HepG2 (cell line): ENCODE measurements around the gene BRD3. TPM values are rescaled to one million over a fixed set of nuclear protein-coding genes. Genes with fewer than 3 reads are reported as not detected.

Experiments used
- ARNTL ChIP-seq: sonication (generic); formaldehyde crosslinking; IDR thresholded peaks from 2 replicates; pipeline ENCODE4 v1.4.0; 2020; ENCODE audit warnings: mild to moderate bottlenecking, missing genetic modification reagents
- IKZF4 ChIP-seq: sonication (generic); formaldehyde crosslinking; IDR thresholded peaks from 2 replicates; pipeline ENCODE4 v1.5.1; 2020; ENCODE audit warnings: borderline replicate concordance, mild to moderate bottlenecking, low read depth, missing genetic modification reagents; ENCODE audit errors: not compliant biosample characterization
- KLF13 ChIP-seq: sonication (generic); formaldehyde crosslinking; IDR thresholded peaks from 2 replicates; pipeline ENCODE4 v1.4.0; 2020; ENCODE audit warnings: mild to moderate bottlenecking, missing genetic modification reagents
- MXI1 ChIP-seq: IDR thresholded peaks from 3 replicates; pipeline ENCODE4 v1.6.1; 2012; ENCODE audit warnings: low read depth, low read length, inconsistent platforms, borderline replicate concordance
- XRCC5 ChIP-seq: fragments of 200-400 bp; formaldehyde crosslinking; optimal IDR thresholded peaks from 2 replicates; pipeline ENCODE3; 2017; ENCODE audit warnings: mild to moderate bottlenecking, low read length
- polyA plus RNA-seq, 8 experiments: library from polyadenylated mRNA; depleted of rRNA in 3 of 8; stranded (reverse) in 7 of 8; unstranded in 1 of 8; fragments of >200 nt; fragmentation: Illumina TruSeq in 4 of 8; extraction: Trizol in 4 of 8; gene quantifications; 2 replicates each; pipeline versions ENCODE4 v1.2.1 to v1.2.3, GENCODE V29; 2011 to 2016; ENCODE audit warnings: low read depth in 4 of 8, missing spikeins in 1 of 8, mixed read lengths in 1 of 8; ENCODE audit not compliant: insufficient read depth in 1 of 8
- total RNA-seq, 5 experiments: library from RNA; depleted of rRNA; stranded (reverse); fragments of >200 nt; fragmentation: Illumina TruSeq; extraction: Trizol; gene quantifications; 2 replicates each; pipeline ENCODE4 v1.2.3, GENCODE V29; 2016; ENCODE audit warnings: low read depth in 1 of 5
- TF ChIP-seq, protein P1 (sequence below): sonication (generic); formaldehyde crosslinking; IDR thresholded peaks from 2 replicates; pipeline ENCODE4 v1.4.0; 2020; ENCODE audit warnings: missing genetic modification reagents
- TF ChIP-seq, protein P2 (sequence below): fragments of 450-650 bp; IDR thresholded peaks from 2 replicates; pipeline ENCODE4 v1.6.1; 2016
- TF ChIP-seq, protein P3 (sequence below): sonication (generic); formaldehyde crosslinking; IDR thresholded peaks from 2 replicates; pipeline ENCODE4 v1.4.0; 2020; ENCODE audit warnings: mild to moderate bottlenecking, missing genetic modification reagents
- TF ChIP-seq, protein P4 (sequence below): sonication (generic); formaldehyde crosslinking; IDR thresholded peaks from 2 replicates; pipeline ENCODE4 v1.4.0; 2020; ENCODE audit warnings: mild to moderate bottlenecking, missing genetic modification reagents

The BRD3 gene
- total and polyA plus RNA-seq, 2 of the 13 experiments (the other 11 are each of a cell fraction or from before 2014, with no cell fraction given), result 5.9 to 12.9 TPM

DNA sequence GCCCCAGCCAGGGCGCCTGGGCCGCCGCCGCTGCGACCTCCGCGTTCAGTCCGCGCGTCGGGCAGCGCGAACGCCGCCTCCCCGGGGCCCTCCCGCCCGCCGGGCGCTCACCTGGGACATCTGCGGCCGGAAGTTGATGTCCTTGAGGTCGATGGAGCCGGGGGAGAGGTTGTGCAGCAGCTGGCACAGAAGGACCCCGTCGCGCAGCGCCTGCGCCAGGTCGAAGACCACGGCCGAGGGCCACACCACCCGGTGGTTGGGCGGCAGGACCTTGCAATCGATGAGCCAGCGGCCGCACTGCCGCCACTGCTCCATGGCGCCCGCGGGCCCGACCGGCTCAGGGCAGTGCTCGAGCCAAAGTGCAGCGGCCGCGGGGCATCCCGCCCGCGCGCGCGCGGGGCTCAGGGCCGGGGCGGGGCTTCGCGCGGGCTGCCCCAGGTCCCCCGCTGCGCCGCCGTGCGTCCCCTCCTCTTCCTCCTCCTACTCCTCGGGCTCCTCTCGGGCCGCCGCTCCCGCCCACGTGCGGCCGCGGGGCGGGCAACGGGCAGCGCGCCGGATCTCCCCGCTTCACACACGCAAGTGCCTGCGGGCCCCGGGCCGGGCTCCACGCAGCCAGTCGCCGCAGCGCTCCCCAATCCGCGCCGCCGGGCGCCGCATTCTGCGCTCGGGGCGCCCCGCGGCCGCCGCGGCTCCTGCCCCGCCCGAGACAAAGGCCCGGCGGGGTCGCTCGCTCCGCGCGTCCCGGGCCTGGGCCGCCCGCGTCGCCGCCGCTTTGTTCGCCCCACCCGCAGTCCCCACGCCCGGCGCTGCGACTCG lies 75.7 kb downstream of the BRD3 start, which contains the start of gene VAV2 (continued):
- TF ChIP-seq, protein P1, sequence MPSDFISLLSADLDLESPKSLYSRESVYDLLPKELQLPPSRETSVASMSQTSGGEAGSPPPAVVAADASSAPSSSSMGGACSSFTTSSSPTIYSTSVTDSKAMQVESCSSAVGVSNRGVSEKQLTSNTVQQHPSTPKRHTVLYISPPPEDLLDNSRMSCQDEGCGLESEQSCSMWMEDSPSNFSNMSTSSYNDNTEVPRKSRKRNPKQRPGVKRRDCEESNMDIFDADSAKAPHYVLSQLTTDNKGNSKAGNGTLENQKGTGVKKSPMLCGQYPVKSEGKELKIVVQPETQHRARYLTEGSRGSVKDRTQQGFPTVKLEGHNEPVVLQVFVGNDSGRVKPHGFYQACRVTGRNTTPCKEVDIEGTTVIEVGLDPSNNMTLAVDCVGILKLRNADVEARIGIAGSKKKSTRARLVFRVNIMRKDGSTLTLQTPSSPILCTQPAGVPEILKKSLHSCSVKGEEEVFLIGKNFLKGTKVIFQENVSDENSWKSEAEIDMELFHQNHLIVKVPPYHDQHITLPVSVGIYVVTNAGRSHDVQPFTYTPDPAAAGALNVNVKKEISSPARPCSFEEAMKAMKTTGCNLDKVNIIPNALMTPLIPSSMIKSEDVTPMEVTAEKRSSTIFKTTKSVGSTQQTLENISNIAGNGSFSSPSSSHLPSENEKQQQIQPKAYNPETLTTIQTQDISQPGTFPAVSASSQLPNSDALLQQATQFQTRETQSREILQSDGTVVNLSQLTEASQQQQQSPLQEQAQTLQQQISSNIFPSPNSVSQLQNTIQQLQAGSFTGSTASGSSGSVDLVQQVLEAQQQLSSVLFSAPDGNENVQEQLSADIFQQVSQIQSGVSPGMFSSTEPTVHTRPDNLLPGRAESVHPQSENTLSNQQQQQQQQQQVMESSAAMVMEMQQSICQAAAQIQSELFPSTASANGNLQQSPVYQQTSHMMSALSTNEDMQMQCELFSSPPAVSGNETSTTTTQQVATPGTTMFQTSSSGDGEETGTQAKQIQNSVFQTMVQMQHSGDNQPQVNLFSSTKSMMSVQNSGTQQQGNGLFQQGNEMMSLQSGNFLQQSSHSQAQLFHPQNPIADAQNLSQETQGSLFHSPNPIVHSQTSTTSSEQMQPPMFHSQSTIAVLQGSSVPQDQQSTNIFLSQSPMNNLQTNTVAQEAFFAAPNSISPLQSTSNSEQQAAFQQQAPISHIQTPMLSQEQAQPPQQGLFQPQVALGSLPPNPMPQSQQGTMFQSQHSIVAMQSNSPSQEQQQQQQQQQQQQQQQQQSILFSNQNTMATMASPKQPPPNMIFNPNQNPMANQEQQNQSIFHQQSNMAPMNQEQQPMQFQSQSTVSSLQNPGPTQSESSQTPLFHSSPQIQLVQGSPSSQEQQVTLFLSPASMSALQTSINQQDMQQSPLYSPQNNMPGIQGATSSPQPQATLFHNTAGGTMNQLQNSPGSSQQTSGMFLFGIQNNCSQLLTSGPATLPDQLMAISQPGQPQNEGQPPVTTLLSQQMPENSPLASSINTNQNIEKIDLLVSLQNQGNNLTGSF, result no peak
- TF ChIP-seq, protein P2, sequence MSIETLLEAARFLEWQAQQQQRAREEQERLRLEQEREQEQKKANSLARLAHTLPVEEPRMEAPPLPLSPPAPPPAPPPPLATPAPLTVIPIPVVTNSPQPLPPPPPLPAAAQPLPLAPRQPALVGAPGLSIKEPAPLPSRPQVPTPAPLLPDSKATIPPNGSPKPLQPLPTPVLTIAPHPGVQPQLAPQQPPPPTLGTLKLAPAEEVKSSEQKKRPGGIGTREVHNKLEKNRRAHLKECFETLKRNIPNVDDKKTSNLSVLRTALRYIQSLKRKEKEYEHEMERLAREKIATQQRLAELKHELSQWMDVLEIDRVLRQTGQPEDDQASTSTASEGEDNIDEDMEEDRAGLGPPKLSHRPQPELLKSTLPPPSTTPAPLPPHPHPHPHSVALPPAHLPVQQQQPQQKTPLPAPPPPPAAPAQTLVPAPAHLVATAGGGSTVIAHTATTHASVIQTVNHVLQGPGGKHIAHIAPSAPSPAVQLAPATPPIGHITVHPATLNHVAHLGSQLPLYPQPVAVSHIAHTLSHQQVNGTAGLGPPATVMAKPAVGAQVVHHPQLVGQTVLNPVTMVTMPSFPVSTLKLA, result no peak
- TF ChIP-seq XRCC5, result no peak
- TF ChIP-seq, protein P3, sequence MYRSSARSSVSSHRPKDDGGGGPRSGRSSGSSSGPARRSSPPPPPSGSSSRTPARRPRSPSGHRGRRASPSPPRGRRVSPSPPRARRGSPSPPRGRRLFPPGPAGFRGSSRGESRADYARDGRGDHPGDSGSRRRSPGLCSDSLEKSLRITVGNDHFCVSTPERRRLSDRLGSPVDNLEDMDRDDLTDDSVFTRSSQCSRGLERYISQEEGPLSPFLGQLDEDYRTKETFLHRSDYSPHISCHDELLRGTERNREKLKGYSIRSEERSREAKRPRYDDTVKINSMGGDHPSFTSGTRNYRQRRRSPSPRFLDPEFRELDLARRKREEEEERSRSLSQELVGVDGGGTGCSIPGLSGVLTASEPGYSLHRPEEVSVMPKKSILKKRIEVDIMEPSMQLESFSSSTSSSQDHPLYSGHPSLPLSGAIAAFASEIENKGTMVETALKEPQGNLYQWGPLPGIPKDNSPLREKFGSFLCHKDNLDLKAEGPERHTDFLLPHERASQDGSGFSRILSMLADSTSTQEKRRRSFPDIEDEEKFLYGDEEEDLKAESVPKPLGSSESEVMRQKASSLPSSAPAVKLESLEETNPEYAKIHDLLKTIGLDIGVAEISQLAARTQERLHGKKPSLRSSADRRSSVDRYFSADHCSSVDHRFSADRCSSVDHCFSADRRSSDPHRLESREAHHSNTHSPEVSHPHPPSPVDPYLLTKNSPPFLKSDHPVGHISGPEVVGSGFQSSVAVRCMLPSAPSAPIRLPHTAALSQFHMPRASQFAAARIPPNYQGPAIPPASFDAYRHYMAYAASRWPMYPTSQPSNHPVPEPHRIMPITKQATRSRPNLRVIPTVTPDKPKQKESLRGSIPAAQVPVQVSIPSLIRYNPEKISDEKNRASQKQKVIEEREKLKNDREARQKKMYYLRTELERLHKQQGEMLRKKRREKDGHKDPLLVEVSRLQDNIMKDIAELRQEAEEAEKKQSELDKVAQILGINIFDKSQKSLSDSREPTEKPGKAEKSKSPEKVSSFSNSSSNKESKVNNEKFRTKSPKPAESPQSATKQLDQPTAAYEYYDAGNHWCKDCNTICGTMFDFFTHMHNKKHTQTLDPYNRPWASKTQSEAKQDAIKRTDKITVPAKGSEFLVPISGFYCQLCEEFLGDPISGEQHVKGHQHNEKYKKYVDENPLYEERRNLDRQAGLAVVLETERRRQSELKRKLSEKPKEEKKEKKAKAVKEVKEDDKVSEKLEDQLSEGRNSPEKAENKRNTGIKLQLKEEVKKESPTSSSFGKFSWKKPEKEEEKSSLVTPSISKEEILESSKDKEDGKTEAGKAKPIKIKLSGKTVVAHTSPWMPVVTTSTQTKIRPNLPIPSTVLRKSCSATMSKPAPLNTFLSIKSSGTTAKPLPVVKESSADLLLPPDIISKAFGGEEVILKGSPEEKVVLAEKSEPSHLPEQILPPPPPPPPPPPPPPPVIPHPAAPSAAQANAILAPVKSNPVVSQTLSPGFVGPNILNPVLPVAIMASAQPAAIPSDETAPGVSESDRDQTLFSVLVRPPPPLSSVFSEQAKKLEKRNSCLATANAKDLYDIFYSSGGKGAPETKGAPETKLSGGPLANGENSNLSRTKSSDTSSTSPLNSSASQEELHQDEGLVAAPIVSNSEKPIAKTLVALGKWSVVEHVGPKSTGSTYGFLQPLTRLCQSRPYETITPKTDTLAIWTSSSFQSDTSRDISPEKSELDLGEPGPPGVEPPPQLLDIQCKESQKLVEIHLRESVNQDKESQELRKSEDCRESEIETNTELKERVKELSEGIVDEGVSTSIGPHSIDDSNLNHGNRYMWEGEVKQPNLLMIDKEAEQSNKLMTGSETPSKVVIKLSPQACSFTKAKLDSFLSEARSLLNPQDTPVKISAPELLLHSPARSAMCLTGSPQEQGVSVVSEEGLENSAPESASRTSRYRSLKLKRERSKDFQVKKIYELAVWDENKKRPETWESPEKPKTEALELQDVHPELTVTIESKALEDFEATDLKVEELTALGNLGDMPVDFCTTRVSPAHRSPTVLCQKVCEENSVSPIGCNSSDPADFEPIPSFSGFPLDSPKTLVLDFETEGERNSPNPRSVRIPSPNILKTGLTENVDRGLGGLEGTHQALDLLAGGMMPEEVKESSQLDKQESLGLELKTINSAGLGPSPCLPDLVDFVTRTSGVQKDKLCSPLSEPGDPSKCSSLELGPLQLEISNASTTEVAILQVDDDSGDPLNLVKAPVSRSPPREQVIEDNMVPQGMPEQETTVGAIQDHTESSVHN (CRISPR knock-in tag), result no peak
- TF ChIP-seq MXI1, result peak; percentile 75; the same call in 1 of the 3 replicates
- no peak for TF ChIP-seq KLF13 (CRISPR knock-in tag)
- no peak; the same call in 1 of the 2 replicates for TF ChIP-seq ARNTL (CRISPR knock-in tag)
- no peak for TF ChIP-seq IKZF4 (CRISPR knock-in tag)
- TF ChIP-seq, protein P4, sequence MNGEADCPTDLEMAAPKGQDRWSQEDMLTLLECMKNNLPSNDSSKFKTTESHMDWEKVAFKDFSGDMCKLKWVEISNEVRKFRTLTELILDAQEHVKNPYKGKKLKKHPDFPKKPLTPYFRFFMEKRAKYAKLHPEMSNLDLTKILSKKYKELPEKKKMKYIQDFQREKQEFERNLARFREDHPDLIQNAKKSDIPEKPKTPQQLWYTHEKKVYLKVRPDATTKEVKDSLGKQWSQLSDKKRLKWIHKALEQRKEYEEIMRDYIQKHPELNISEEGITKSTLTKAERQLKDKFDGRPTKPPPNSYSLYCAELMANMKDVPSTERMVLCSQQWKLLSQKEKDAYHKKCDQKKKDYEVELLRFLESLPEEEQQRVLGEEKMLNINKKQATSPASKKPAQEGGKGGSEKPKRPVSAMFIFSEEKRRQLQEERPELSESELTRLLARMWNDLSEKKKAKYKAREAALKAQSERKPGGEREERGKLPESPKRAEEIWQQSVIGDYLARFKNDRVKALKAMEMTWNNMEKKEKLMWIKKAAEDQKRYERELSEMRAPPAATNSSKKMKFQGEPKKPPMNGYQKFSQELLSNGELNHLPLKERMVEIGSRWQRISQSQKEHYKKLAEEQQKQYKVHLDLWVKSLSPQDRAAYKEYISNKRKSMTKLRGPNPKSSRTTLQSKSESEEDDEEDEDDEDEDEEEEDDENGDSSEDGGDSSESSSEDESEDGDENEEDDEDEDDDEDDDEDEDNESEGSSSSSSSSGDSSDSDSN, result peak; percentile 57; the same call in 1 of the 2 replicates
